OCI-LY1 (cell line): ENCODE measurements around the gene HSF5.
"Not testable (repeated sequence)": the region's sequence is repeated elsewhere in the genome, so short reads cannot be mapped to it uniquely, and the experiment has no call there.

Experiments
- H2AFZ ChIP-seq: fragments of 200-600 bp; sonication (generic), shearing (Covaris generic); 2 replicates; pipeline ENCODE4 v1.6.0; 2014; ENCODE audit warnings: antibody characterized with exemption, mild to moderate bottlenecking, low read length
- H3F3A ChIP-seq: fragments of 200-600 bp; sonication (generic), shearing (Covaris generic); 2 replicates; pipeline ENCODE4 v1.6.0; 2014; ENCODE audit warnings: mild to moderate bottlenecking, antibody characterized with exemption, low read length, moderate library complexity; ENCODE audit not compliant: insufficient read depth
- H3K27ac ChIP-seq: fragments of 200-600 bp; sonication (generic); 2 replicates; pipeline ENCODE4 v1.5.1; 2014; ENCODE audit warnings: low read length, mixed run types, mild to moderate bottlenecking, low read depth; ENCODE audit not compliant: poor library complexity, severe bottlenecking
- H3K27me3 ChIP-seq: fragments of 200-600 bp; sonication (generic); 2 replicates; pipeline ENCODE4 v1.6.0; 2014; ENCODE audit warnings: antibody characterized with exemption, mild to moderate bottlenecking, low read length, moderate library complexity; ENCODE audit not compliant: insufficient read depth
- H3K36me3 ChIP-seq: fragments of 200-600 bp; sonication (generic); 2 replicates; pipeline ENCODE4 v1.6.1; 2014; ENCODE audit warnings: mild to moderate bottlenecking, antibody characterized with exemption, low read length, moderate library complexity, mixed read lengths; ENCODE audit not compliant: insufficient read depth
- H3K4me1 ChIP-seq: fragments of 200-600 bp; sonication (generic); 2 replicates; pipeline ENCODE4 v1.5.1; 2014; ENCODE audit warnings: mild to moderate bottlenecking, low read length, moderate library complexity; ENCODE audit not compliant: insufficient read depth, severe bottlenecking
- H3K4me2 ChIP-seq: fragments of 200-600 bp; sonication (generic), shearing (Covaris generic); 2 replicates; pipeline ENCODE4 v1.6.1; 2014; ENCODE audit warnings: low read length
- H3K4me3 ChIP-seq: fragments of 200-600 bp; sonication (generic); 2 replicates; pipeline ENCODE4 v1.5.1; 2014; ENCODE audit warnings: low read length, low read depth, mild to moderate bottlenecking, mixed read lengths; ENCODE audit not compliant: poor library complexity, severe bottlenecking
- H3K79me2 ChIP-seq: fragments of 200-600 bp; shearing (Covaris generic); 2 replicates; pipeline ENCODE4 v1.6.1; 2016; ENCODE audit warnings: mixed run types, low read length, mixed read lengths; ENCODE audit not compliant: insufficient read depth
- H3K9ac ChIP-seq: fragments of 200-600 bp; sonication (generic), shearing (Covaris generic); 2 replicates; pipeline ENCODE4 v1.6.1; 2014; ENCODE audit warnings: mild to moderate bottlenecking, low read length, mixed read lengths
- H3K9me2 ChIP-seq: fragments of 200-600 bp; sonication (generic), shearing (Covaris generic); 2 replicates; pipeline ENCODE4 v1.6.1; 2014; ENCODE audit warnings: low read depth, mild to moderate bottlenecking, low read length, mixed read lengths
- H3K9me3 ChIP-seq: fragments of 200-600 bp; shearing (Covaris generic); 2 replicates; pipeline ENCODE4 v1.6.1; 2014; ENCODE audit warnings: low read length, mixed read lengths
- H4K20me1 ChIP-seq: fragments of 200-600 bp; sonication (generic), shearing (Covaris generic); 2 replicates; pipeline ENCODE4 v1.6.0; 2016; ENCODE audit warnings: mild to moderate bottlenecking, low read length; ENCODE audit not compliant: insufficient read depth
- EZH2 ChIP-seq: fragments of 200-600 bp; sonication (generic), shearing (Covaris generic); IDR thresholded peaks from 2 replicates; pipeline ENCODE4 v1.8.0; 2017; ENCODE audit warnings: borderline replicate concordance, mixed run types, mild to moderate bottlenecking, antibody characterized with exemption, low read length, moderate library complexity, mixed read lengths
- TF ChIP-seq, protein P1 (sequence below): fragments of 200-600 bp; sonication (generic), shearing (Covaris generic); IDR thresholded peaks from 2 replicates; pipeline ENCODE4 v1.5.1; 2017; ENCODE audit warnings: mild to moderate bottlenecking, antibody characterized with exemption, low read length, moderate library complexity, mixed read lengths

The HSF5 gene

DNA sequence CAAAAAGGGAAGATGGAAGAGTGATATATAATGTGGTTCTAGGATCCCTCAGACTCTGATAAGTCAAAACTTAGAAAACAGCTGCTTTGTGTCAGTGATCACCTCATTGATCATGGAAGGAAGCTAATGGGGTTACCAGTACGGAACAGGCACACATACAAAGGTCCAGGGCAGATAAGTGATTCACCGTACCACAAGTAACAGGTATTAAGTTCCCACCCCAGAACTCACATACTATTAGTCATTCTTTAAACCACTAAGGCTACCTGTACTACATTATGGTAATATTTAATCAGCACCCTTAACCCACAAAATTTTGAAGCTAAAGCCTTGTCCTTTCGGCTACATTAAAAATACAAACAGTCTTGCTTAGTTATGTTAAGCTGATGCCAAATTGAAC lies 88.2 kb downstream of the HSF5 start:
- no peaks in the 10 kb centered on the region for H3K4me1 ChIP-seq
- H3K9ac ChIP-seq, result no peak overlapping the region
- no peaks in the 10 kb centered on the region for H3K79me2 ChIP-seq
- H3K27ac ChIP-seq, result no peak overlapping the region
- H3K36me3 ChIP-seq, result no peaks in the 10 kb centered on the region
- no peaks in the 10 kb centered on the region for H3F3A ChIP-seq
- TF ChIP-seq EZH2, result no peak
- TF ChIP-seq, protein P1, sequence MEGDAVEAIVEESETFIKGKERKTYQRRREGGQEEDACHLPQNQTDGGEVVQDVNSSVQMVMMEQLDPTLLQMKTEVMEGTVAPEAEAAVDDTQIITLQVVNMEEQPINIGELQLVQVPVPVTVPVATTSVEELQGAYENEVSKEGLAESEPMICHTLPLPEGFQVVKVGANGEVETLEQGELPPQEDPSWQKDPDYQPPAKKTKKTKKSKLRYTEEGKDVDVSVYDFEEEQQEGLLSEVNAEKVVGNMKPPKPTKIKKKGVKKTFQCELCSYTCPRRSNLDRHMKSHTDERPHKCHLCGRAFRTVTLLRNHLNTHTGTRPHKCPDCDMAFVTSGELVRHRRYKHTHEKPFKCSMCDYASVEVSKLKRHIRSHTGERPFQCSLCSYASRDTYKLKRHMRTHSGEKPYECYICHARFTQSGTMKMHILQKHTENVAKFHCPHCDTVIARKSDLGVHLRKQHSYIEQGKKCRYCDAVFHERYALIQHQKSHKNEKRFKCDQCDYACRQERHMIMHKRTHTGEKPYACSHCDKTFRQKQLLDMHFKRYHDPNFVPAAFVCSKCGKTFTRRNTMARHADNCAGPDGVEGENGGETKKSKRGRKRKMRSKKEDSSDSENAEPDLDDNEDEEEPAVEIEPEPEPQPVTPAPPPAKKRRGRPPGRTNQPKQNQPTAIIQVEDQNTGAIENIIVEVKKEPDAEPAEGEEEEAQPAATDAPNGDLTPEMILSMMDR, result no peak
- H3K27me3 ChIP-seq, result no peaks in the 10 kb centered on the region
- H3K4me3 ChIP-seq, result no peak overlapping the region
- H2AFZ ChIP-seq, result no peak overlapping the region
- H3K9me3 ChIP-seq, result no peaks in the 10 kb centered on the region
- H4K20me1 ChIP-seq, result no peaks in the 10 kb centered on the region
- H3K9me2 ChIP-seq, result no peaks in the 10 kb centered on the region
- no peak overlapping the region for H3K4me2 ChIP-seq

- Histone ChIP-seq H3K4me2 (no peak overlapping the region), H3K79me2 (no peaks in the 10 kb centered on the region), H3K9ac (no peak overlapping the region), H3K36me3 (no peaks in the 10 kb centered on the region), H2AFZ (no peak overlapping the region), H3F3A (no peaks in the 10 kb centered on the region), H3K4me1 (no peaks in the 10 kb centered on the region), H3K27ac (no peak overlapping the region), H3K9me2 (no peaks in the 10 kb centered on the region), H3K27me3 (no peaks in the 10 kb centered on the region), H4K20me1 (no peaks in the 10 kb centered on the region), H3K9me3 (no peaks in the 10 kb centered on the region), H3K4me3 (no peak overlapping the region)
- TF ChIP-seq, protein P1, result no peak
- TF ChIP-seq EZH2, result no peak
Observed at GRCh38 chr17:58398574-58399266, 89.5 kb downstream of the HSF5 start.

- not testable (repeated sequence) for H2AFZ ChIP-seq, H3K36me3 ChIP-seq, H3K4me3 ChIP-seq, H3K27me3 ChIP-seq, H3K79me2 ChIP-seq, H3K4me1 ChIP-seq, H3K9ac ChIP-seq, H3F3A ChIP-seq, H4K20me1 ChIP-seq, H3K9me3 ChIP-seq, H3K9me2 ChIP-seq, H3K27ac ChIP-seq, H3K4me2 ChIP-seq
Observed at GRCh38 chr17:58397421-58397820, 90.8 kb downstream of the HSF5 start.

- H3K27me3 ChIP-seq, result no peaks in the 10 kb centered on the region
- H3K4me1 ChIP-seq, result peaks cover 6% of the 10 kb centered on the region
- no peak overlapping the region for H3K27ac ChIP-seq
- H3K79me2 ChIP-seq, result no peaks in the 10 kb centered on the region
- no peaks in the 10 kb centered on the region for H3K9me2 ChIP-seq
- H3K9me3 ChIP-seq, result no peaks in the 10 kb centered on the region
- TF ChIP-seq, protein P1, result no peak
- no peak for TF ChIP-seq EZH2
- no peaks in the 10 kb centered on the region for H4K20me1 ChIP-seq
- no peak overlapping the region for H3K9ac ChIP-seq
- H3K4me2 ChIP-seq, result no peak overlapping the region
- no peak overlapping the region for H2AFZ ChIP-seq
- H3F3A ChIP-seq, result no peaks in the 10 kb centered on the region
- no peaks in the 10 kb centered on the region for H3K36me3 ChIP-seq
- H3K4me3 ChIP-seq, result no peak overlapping the region
Observed at GRCh38 chr17:58396173-58396572, 92.0 kb downstream of the HSF5 start.
